Measurements from ENCODE around the gene ADRA2B.

- TF ChIP-seq CTCF (conservative IDR thresholded peaks at IDR 0.05; ENCODE audit: low read depth, low read length) (no peak), EZH2 (IDR thresholded peaks at IDR 0.05; ENCODE audit: borderline replicate concordance, low read depth, low read length, poor library complexity, severe bottlenecking) (no peak)
These were observed 11.0 kb downstream of the ADRA2B start for GRCh38 chr2:96105152-96105915.
